Measurements from ENCODE around the gene PLXDC1. TPM values are rescaled to one million over a fixed set of nuclear protein-coding genes. Genes with fewer than 3 reads are reported as not detected.

PLXDC1 gene
- total and polyA plus RNA-seq, 2 of the 13 experiments (the other 11 are each of a cell fraction or from before 2014, with no cell fraction given): not detected

DNA sequence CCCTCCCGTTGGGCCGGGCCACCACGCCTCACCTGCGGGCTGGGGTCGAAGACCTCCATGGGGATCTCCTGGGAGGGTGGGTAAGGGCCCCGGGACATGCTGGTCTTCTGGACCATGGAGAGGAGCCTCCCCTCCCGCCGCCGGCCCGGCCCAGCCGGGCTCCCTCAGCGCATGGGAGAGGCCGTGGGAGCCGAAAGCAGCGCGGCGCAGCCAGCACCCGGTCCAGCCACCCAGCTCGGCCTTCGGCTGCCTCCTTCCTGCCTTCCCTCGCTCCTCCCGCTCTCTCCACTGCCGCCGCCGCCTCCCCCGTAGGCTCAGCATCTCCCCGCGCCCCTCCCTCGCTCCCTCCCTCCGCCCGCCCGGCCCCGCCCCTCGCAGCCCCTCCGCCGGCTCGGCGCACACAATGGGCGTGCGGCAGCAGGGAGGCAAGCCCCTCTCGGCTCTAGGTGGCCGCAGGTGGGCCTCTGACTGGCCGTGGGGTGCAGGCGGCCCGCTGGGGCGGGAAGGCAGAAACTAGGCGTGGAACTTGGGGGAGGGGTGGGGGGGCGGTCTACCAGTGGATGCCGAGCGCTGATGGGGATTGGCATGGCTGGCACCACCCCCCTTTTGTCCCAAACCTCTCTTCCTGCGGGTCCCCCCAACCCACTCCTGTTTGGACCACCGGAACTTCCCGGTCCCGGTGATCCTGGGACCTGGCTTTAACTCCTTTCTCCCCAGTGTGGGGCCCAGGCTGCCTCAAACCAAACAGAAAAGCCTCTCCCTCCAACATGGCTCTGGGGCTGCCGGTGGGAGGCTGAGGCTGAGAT, 46.1 kb upstream of the PLXDC1 start, which contains the start of gene CACNB1 (continued):
- TF ChIP-seq ATRX (CRISPR knock-in tag; IDR thresholded peaks at IDR 0.05; ENCODE audit: borderline replicate concordance) (no peak), FOSL2 (CRISPR knock-in tag; IDR thresholded peaks at IDR 0.05) (no peak), ZNF317 (CRISPR knock-in tag; IDR thresholded peaks at IDR 0.05) (no peak), CENPX (CRISPR knock-in tag; IDR thresholded peaks at IDR 0.05) (no peak), ZNF510 (CRISPR knock-in tag; IDR thresholded peaks at IDR 0.05; ENCODE audit: low read depth) (no peak), ASH2L (IDR thresholded peaks at IDR 0.05; ENCODE audit: insufficient read length, low read depth, low read length) (no peak), NFE2L2 (IDR thresholded peaks at IDR 0.05; ENCODE audit: low read length) (no peak), ZSCAN29 (CRISPR knock-in tag; conservative IDR thresholded peaks at IDR 0.05) (no peak), HNRNPUL1 (IDR thresholded peaks at IDR 0.05; ENCODE audit: low read depth, low read length) (no peak), ZBTB7B (CRISPR knock-in tag; IDR thresholded peaks at IDR 0.05) (peak; percentile 58; the same call in 1 of the 2 replicates), U2AF1 (optimal IDR thresholded peaks at IDR 0.05; ENCODE audit: low read depth, low read length) (no peak), STAT5B (CRISPR knock-in tag; IDR thresholded peaks at IDR 0.05) (no peak), ZNF337 (CRISPR knock-in tag; IDR thresholded peaks at IDR 0.05; ENCODE audit: borderline replicate concordance, low read depth) (no peak), NFIC (IDR thresholded peaks at IDR 0.05; ENCODE audit: low read length) (no peak), LCORL (IDR thresholded peaks at IDR 0.05) (no peak), LCORL (CRISPR knock-in tag; IDR thresholded peaks at IDR 0.05) (no peak), JUNB (CRISPR knock-in tag; IDR thresholded peaks at IDR 0.05; ENCODE audit: borderline replicate concordance) (no peak), EP300 (IDR thresholded peaks at IDR 0.05; ENCODE audit: low read depth in 2 of 2, low read length in 2 of 2) (no peak), EP300 (CRISPR knock-in tag; IDR thresholded peaks at IDR 0.05; ENCODE audit: borderline replicate concordance) (no peak), ZNF333 (CRISPR knock-in tag; IDR thresholded peaks at IDR 0.05; ENCODE audit: borderline replicate concordance) (no peak), ZNF253 (CRISPR knock-in tag; IDR thresholded peaks at IDR 0.05; ENCODE audit: borderline replicate concordance) (0 out of 2 replicates have a peak, but pooled peaks have one; percentile 11), HMG20B (CRISPR knock-in tag; conservative IDR thresholded peaks at IDR 0.05) (0 out of 2 replicates have a peak, but pooled peaks have one; percentile 24)
- TF ChIP-seq, protein P1, sequence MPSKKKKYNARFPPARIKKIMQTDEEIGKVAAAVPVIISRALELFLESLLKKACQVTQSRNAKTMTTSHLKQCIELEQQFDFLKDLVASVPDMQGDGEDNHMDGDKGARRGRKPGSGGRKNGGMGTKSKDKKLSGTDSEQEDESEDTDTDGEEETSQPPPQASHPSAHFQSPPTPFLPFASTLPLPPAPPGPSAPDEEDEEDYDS (CRISPR knock-in tag; IDR thresholded peaks at IDR 0.05): no peak
- TF ChIP-seq, protein P2, sequence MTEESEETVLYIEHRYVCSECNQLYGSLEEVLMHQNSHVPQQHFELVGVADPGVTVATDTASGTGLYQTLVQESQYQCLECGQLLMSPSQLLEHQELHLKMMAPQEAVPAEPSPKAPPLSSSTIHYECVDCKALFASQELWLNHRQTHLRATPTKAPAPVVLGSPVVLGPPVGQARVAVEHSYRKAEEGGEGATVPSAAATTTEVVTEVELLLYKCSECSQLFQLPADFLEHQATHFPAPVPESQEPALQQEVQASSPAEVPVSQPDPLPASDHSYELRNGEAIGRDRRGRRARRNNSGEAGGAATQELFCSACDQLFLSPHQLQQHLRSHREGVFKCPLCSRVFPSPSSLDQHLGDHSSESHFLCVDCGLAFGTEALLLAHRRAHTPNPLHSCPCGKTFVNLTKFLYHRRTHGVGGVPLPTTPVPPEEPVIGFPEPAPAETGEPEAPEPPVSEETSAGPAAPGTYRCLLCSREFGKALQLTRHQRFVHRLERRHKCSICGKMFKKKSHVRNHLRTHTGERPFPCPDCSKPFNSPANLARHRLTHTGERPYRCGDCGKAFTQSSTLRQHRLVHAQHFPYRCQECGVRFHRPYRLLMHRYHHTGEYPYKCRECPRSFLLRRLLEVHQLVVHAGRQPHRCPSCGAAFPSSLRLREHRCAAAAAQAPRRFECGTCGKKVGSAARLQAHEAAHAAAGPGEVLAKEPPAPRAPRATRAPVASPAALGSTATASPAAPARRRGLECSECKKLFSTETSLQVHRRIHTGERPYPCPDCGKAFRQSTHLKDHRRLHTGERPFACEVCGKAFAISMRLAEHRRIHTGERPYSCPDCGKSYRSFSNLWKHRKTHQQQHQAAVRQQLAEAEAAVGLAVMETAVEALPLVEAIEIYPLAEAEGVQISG (CRISPR knock-in tag; IDR thresholded peaks at IDR 0.05): no peak
- TF ChIP-seq, protein P3, sequence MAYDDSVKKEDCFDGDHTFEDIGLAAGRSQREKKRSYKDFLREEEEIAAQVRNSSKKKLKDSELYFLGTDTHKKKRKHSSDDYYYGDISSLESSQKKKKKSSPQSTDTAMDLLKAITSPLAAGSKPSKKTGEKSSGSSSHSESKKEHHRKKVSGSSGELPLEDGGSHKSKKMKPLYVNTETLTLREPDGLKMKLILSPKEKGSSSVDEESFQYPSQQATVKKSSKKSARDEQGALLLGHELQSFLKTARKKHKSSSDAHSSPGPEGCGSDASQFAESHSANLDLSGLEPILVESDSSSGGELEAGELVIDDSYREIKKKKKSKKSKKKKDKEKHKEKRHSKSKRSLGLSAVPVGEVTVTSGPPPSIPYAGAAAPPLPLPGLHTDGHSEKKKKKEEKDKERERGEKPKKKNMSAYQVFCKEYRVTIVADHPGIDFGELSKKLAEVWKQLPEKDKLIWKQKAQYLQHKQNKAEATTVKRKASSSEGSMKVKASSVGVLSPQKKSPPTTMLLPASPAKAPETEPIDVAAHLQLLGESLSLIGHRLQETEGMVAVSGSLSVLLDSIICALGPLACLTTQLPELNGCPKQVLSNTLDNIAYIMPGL (CRISPR knock-in tag; IDR thresholded peaks at IDR 0.05; ENCODE audit: borderline replicate concordance in 1 of 2, low read depth in 1 of 2): peak; percentile 20 to 23; a peak in 1 of 4 replicates
